ENCODE measurements around the gene PILRB.
"Not testable (repeated sequence)": the region's sequence is repeated elsewhere in the genome, so short reads cannot be mapped to it uniquely, and the experiment has no call there.

The PILRB gene

GRCh38 chr7:100356416-100357068 lies 1.4 kb upstream of the PILRB start:
- no peak for DNase-seq (ENCODE audit: low read depth in 3 of 3)

- DNase-seq (ENCODE audit: low read depth in 3 of 3), result no peak
Measured at GRCh38 chr7:100357131-100357561, 771 bp upstream of the PILRB start.

GRCh38 chr7:100358857-100359212 lies 918 bp downstream of the PILRB start:
- DNase-seq (ENCODE audit: low read depth in 3 of 3), result no peak

- no peak for DNase-seq (ENCODE audit: low read depth in 3 of 3)
Measured at GRCh38 chr7:100360135-100360854, 2.4 kb downstream of the PILRB start.

- no peak for DNase-seq (ENCODE audit: low read depth in 3 of 3)
Measured at GRCh38 chr7:100363098-100363497, 5.2 kb downstream of the PILRB start.

DNA sequence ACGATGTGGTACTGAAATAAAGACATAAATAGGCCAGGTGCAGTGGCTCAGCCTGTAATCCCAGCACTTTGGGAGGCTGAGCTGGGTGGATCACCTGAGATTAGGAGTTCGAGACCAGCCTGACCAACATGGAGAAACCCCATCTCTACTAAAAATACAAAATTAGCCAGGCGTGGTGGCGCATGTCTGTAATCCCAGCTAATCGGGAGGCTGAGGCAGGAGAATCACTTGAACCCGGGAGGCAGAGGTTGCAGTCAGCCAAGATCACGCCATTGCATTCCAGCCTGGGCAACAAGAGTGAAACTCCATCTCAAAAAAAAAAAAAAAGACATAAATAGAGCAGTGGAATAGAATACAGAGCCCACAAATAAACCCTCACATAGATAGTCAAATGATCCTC lies 5.9 kb downstream of the PILRB start:
- DNase-seq (ENCODE audit: low read depth in 3 of 3), result not testable (repeated sequence)

DNA sequence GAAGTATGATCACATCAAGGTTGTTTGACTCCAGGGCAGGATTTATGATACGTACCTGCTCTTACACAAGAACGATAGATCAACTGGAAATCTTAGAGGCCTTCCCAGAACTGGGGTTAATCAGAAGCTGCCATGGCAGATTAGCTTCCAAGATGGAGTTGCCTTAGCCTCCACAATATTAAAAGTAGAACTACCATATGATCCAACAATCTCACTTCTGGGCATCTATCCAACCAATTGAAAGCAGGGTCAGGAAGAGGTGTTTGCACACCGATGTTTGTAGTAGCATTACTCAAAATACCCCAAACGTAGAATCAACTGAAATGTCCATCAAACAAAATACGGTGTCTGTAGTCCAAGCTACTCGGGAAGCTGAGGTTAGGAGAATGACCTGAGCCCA lies 6.6 kb downstream of the PILRB start:
- no peak for DNase-seq (ENCODE audit: low read depth in 3 of 3)

DNA sequence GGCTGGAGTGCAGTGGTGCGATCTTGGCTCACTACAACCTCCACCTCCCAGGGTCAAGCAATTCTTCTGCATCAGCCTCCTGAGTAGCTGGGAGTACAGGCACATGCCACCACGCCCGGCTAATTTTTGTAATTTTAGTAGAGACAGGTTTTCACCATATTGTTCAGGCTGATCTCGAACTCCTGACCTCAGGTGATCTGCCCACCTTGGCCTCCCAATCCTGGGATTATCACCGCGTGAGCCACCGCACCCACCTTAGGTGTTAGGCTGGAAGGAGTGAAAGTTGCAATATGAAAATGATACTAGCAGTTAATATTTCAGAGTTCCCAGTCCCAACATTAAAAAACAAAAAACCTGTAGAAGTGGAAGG lies 8.1 kb downstream of the PILRB start:
- not testable (repeated sequence) for DNase-seq (ENCODE audit: low read depth in 3 of 3)

DNA sequence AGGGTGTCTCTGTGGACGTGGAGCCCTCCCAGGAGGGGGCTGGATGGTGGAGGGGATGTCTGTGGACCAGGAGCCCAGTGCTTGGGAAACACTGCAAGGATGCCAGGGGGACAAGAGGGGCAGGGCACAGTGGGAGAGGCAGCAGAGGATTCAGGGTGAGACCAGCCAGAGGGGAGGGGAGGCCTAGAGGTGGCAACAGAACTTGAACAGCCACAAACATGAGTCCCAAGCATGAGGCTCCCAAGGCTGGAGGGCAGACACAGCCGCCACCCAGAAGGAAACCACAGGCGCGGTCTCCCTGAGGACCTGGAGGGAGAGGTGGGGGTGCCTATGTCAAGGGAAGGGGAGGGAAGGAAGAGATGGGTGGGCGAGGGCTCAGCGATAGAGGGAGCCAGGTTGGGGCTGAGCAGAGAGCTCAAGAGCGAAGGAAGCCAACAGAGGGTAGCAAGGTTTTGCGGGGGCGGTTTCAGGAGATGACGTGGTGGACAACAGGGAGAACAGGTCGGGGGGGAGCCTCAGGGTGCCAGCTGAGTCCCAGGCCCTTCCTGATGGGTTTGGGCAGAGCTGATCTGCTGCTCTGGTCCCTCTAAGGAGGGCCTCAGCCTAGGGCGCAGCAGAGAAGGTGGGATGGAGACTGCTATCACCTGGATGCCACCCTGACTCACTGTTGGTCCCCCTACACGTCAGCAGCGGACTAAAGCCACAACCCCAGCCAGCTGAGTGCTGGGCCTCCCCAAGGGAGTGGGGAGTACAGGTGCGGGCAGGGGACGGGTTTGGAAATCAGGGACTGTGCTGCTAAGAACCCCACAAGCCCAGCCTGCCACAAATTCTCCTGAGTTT lies 8.7 kb downstream of the PILRB start:
- DNase-seq (ENCODE audit: low read depth in 3 of 3), result no peak

- DNase-seq (ENCODE audit: low read depth in 3 of 3), result no peak
Measured at GRCh38 chr7:100367251-100367620, 9.3 kb downstream of the PILRB start.

- DNase-seq (ENCODE audit: low read depth in 3 of 3), result no peak
Measured at GRCh38 chr7:100367676-100368613, 10.0 kb downstream of the PILRB start.

GRCh38 chr7:100369105-100369504 lies 11.2 kb downstream of the PILRB start:
- DNase-seq (ENCODE audit: low read depth in 3 of 3), result no peak

GRCh38 chr7:100370303-100370702 lies 12.4 kb downstream of the PILRB start:
- no peak for DNase-seq (ENCODE audit: low read depth in 3 of 3)

GRCh38 chr7:100370746-100371145 lies 12.8 kb downstream of the PILRB start:
- no peak for DNase-seq (ENCODE audit: low read depth in 3 of 3)

DNA sequence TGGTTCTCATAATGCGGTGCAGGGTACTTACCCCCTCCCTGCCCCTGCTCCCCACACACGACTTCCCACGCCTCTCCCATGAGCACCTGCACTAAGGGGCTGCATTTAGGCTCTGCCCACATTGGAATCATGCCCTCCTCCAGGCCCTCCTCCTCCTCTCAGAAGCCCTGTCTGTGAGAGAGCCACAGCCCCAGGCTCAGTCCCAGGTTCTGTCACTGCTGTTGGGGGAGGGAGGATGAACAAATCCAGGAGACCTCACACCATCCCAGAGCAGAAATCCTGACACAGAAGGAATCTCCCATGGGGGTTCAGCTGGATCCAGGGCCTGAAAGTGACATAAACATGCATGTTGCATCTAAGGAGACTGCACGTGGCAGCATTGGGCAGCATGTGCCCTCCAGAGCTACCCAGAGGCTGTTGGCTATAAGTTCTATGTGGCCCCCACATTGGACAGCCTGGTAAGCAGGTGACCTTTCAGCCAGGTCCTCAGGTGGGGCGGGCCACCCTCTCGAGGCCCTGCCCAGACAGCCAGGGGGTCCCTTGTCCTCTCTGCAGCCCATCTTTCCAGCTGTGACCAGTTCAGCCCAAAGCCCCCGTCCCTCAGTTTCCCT lies 13.7 kb downstream of the PILRB start:
- no peak for DNase-seq (ENCODE audit: low read depth in 3 of 3)

DNA sequence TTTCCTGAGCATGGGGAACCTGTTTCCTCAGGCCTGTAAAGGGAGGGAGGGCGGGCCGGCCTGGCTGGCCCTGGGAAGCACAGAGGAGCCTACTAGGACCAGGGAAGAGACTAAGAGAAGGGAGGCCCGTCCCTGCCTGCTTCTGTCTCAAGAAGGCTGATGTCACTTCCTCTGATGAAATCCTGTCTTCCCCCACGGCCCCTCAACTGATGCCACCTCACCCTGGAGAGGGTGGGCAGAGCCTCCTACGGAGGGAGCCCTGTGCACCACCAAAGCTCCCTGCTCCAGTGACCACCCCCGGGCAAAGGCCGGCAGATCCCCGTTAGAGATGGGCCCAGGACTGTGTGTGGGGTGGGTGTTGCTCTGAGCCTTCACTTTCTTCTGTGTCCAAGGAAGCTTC lies 14.3 kb downstream of the PILRB start:
- DNase-seq (ENCODE audit: low read depth in 3 of 3), result no peak

DNA sequence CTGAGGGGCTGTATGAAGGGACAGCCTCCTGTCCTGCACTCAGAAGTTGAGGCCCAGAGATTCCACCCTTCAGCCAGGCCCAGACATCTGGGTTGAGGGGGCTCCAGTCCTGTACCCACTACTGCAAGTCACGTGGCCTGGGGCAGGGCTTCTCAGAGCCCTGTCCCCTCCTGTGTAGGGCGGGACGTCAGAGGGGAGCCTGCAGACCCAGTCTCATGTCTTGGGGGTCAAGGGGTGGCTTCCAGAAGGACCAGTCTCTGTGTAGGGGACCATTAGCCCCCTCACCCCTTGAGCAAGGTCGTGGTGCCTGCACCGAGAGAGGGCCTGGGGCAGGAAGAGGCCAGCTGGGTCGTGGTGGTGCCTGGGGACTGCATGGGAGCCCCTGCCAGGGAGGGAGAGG lies 14.8 kb downstream of the PILRB start:
- DNase-seq (ENCODE audit: low read depth in 3 of 3), result no peak

DNA sequence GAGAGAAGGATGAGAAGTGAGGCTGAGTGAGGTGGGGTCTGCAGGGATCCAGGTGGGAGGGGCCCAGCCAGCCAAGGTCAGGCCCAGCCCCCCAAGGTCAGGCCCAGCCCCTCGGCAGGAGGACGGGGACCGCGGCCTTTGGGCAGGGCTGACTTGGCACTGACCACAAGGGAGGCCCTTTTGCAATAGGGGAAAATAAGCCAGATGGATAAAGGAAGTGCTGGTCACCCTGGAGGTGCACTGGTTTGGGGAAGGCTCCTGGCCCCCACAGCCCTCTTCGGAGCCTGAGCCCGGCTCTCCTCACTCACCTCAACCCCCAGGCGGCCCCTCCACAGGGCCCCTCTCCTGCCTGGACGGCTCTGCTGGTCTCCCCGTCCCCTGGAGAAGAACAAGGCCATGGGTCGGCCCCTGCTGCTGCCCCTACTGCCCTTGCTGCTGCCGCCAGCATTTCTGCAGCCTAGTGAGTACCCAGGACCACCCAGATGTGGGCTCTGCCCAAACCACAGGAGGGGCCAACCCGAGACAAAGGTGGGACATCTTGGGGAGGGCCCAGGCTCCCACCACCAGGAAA lies 15.4 kb downstream of the PILRB start, which contains the start of gene PILRA:
Gene PILRA, plus strand, starts transcription at position 227 of the 571 bp plus-strand sequence. Its CDS starts 170 bp downstream, at position 397.
- no peak for DNase-seq (ENCODE audit: low read depth in 3 of 3)

- not testable (repeated sequence) for DNase-seq (ENCODE audit: low read depth in 3 of 3)
Measured at GRCh38 chr7:100373870-100374598, 16.1 kb downstream of the PILRB start.

- DNase-seq (ENCODE audit: low read depth in 3 of 3), result no peak
Measured at GRCh38 chr7:100374601-100375000, 16.7 kb downstream of the PILRB start.

All from stimulated activated CD4-positive, alpha-beta T cell treated with anti-CD3 and anti-CD28 coated beads, TNF-alpha, amount 100 ng/mL, for 4 hours (primary cell).